GM19324 (cell line): ENCODE results near the gene SAMM50.
A peak's percentile ranks its signal among the peaks of the same experiment; 100 is the strongest.
"Not testable (repeated sequence)": the region's sequence is repeated elsewhere in the genome, so short reads cannot be mapped to it uniquely, and the experiment has no call there.

ENCODE experiments used
- ATAC-seq: cut with Tn5 transposase; IDR thresholded peaks from one replicate; pipeline ENCODE4 v1.9.1; 2021; ENCODE audit warnings: mild to moderate bottlenecking, moderate library complexity; ENCODE audit not compliant: unreplicated experiment, low FRiP score

Gene SAMM50

GRCh38 chr22:43999378-43999777 lies 44.1 kb downstream of the SAMM50 start:
- no peak for ATAC-seq

- ATAC-seq, result no peak
These were observed 44.9 kb downstream of the SAMM50 start for GRCh38 chr22:44000123-44000522.

- no peak for ATAC-seq
These were observed 46.3 kb downstream of the SAMM50 start for GRCh38 chr22:44001521-44001920.

- no peak for ATAC-seq
These were observed 47.1 kb downstream of the SAMM50 start for GRCh38 chr22:44002324-44002723.

GRCh38 chr22:44002997-44003396 lies 47.8 kb downstream of the SAMM50 start:
- no peak for ATAC-seq

- ATAC-seq, result no peak
These were observed 48.3 kb downstream of the SAMM50 start for GRCh38 chr22:44003405-44004103.

- ATAC-seq, result no peak
These were observed 48.8 kb downstream of the SAMM50 start for GRCh38 chr22:44004104-44004460.

GRCh38 chr22:44005524-44005923 lies 50.3 kb downstream of the SAMM50 start:
- ATAC-seq, result no peak

- no peak for ATAC-seq
These were observed 56.9 kb downstream of the SAMM50 start for GRCh38 chr22:44012162-44012561.

GRCh38 chr22:44012591-44012990 lies 57.3 kb downstream of the SAMM50 start:
- no peak for ATAC-seq

GRCh38 chr22:44014241-44014640 lies 59.0 kb downstream of the SAMM50 start:
- no peak for ATAC-seq

- not testable (repeated sequence) for ATAC-seq
These were observed 61.3 kb downstream of the SAMM50 start for GRCh38 chr22:44016586-44016985.

GRCh38 chr22:44018594-44018993 lies 63.4 kb downstream of the SAMM50 start:
- no peak for ATAC-seq

- no peak for ATAC-seq
These were observed 64.2 kb downstream of the SAMM50 start for GRCh38 chr22:44019416-44019815.

- no peak for ATAC-seq
These were observed 64.6 kb downstream of the SAMM50 start for GRCh38 chr22:44019846-44020245.

GRCh38 chr22:44020981-44021380 lies 65.7 kb downstream of the SAMM50 start:
- ATAC-seq, result no peak

GRCh38 chr22:44023404-44024287 lies 68.4 kb downstream of the SAMM50 start:
- no peak for ATAC-seq

- no peak for ATAC-seq
These were observed 69.2 kb downstream of the SAMM50 start, which contains the start of gene PARVB for GRCh38 chr22:44024288-44024921. TSS of gene PARVB (plus strand) at chr22:44024302. CDS start at chr22:44024340, 38 bp downstream.

GRCh38 chr22:44025171-44026065 lies 70.2 kb downstream of the SAMM50 start:
- peak; percentile 43 for ATAC-seq

GRCh38 chr22:44026066-44026629 lies 70.9 kb downstream of the SAMM50 start:
- ATAC-seq, result no peak
